HG03039 (cell line): ENCODE measurements around the gene SLC16A3.

Experiments used
- ATAC-seq: cut with Tn5 transposase; IDR thresholded peaks from one replicate; pipeline ENCODE4 v1.9.1; 2021; ENCODE audit warnings: mild to moderate bottlenecking, moderate library complexity; ENCODE audit not compliant: unreplicated experiment

Gene SLC16A3

GRCh38 chr17:82221341-82221902 lies 7.4 kb upstream of the SLC16A3 start:
- ATAC-seq = no peak

DNA sequence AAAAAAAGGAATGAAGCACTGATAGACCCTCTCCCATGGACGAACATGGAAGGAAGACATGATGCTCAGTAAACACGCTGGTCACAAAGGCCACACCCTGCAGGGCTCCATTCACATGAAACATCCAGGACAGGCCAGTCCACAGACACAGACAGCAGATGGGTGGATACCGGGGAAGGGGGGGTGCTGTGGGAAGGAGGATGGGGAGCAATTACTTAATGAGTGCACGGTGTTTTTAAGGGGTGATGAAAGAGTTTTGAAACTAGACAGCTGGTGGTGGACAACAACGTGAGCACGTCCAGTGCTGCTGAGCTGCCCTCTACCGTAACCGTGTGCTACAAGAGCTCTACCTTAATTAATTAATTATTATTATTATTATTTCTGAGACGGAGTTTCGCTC lies 6.0 kb upstream of the SLC16A3 start:
- ATAC-seq = no peak

GRCh38 chr17:82223517-82223916 lies 5.3 kb upstream of the SLC16A3 start:
- no peak for ATAC-seq

- no peak for ATAC-seq
Measured at GRCh38 chr17:82224666-82225065, 4.2 kb upstream of the SLC16A3 start.

DNA sequence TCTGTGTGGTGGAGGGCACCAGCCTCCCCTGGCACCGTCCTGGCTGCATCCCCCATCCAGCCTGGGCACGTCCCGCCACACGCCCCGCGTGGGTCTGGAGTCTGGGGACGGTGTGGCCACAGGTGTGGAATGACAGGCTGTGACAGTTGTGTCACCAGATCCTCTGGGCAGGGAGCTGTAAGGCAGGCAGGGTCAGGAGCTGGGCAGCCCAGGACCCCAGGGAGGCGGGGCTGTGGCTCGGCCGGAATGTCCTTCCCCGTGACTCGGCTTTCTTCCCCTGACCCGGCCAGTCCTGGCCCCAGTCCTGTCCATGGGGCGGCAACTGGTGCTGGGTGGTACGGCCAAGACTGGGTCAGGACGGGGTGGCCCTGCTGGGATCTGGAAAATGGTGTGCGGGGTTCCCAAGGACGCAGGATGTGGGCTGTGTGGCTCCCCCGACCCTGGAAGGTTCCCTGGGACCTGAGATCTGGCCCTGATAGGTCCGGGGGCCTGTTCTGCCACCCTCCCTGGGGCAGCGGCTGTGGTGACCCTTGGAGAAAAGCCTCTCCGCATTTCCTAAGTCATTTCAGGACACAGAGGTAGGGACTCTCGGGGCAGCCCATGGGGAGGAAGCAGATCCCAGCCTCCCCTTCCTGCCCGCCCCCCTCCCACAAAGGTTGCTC lies 3.3 kb upstream of the SLC16A3 start:
- no peak for ATAC-seq

DNA sequence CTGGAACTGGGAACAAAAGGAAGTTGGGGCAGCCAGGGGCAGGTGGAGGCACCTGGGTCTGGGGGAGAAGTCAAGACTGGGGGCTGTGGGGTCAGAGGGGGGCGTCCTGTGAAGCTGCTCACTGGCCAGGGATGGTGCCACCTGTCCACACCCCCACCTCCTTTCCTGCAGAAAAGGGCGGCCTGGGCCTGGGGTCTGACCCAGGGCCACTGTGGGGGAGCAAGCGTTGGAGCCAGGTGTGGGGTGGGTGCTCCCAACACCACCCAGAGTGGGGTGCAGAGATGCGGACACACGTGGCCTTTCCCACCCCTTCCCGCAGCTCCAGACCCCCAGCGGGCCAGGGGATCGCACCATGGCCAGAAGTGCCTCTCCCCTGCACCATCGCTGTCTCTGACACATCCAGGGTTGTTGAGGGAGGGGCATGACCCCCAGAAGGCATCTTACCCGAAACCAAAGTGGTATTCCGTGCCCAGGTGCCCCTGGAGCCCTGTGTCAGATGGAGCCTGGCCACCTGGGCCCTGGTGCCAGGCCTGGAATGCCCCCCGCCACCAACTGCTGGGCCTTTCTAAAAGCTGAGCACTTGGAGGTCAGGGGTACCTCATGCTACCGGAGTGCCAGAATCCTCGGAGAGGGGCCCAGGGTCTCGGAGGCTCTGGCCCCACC lies 2.6 kb upstream of the SLC16A3 start:
- ATAC-seq = no peak

- no peak for ATAC-seq
Measured at GRCh38 chr17:82226809-82227628, 1.8 kb upstream of the SLC16A3 start.

- ATAC-seq = no peak
Measured at GRCh38 chr17:82227629-82228277, 1.1 kb upstream of the SLC16A3 start.

DNA sequence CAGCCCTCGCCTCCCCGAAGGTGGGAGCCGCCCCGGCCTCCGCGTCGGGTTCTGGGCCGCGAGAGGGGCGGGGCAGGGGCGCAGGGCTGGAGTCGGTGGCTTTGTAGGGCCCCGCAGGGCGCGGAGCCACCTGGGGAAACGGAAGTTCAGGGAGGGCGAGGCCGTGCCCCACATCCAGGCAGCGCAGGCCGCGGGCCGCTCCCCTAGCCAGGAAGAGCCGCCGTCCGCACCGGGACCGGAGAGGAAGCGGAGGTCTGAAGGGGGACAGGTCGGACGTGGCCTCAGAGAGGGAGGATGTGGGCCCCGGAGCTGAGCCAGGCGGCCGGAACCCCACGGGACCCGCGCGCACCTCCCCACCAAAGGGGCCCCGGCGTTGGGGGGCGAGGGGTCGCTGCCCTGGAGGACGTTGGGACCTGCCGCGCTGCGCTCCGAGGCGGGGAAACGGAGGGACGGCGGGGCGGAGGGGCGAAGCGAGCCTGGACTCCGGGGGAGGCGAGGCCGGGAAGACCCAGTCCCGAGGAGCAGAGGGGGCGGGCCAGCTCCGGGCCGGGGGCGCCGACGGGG lies 482 bp upstream of the SLC16A3 start:
- ATAC-seq = no peak

DNA sequence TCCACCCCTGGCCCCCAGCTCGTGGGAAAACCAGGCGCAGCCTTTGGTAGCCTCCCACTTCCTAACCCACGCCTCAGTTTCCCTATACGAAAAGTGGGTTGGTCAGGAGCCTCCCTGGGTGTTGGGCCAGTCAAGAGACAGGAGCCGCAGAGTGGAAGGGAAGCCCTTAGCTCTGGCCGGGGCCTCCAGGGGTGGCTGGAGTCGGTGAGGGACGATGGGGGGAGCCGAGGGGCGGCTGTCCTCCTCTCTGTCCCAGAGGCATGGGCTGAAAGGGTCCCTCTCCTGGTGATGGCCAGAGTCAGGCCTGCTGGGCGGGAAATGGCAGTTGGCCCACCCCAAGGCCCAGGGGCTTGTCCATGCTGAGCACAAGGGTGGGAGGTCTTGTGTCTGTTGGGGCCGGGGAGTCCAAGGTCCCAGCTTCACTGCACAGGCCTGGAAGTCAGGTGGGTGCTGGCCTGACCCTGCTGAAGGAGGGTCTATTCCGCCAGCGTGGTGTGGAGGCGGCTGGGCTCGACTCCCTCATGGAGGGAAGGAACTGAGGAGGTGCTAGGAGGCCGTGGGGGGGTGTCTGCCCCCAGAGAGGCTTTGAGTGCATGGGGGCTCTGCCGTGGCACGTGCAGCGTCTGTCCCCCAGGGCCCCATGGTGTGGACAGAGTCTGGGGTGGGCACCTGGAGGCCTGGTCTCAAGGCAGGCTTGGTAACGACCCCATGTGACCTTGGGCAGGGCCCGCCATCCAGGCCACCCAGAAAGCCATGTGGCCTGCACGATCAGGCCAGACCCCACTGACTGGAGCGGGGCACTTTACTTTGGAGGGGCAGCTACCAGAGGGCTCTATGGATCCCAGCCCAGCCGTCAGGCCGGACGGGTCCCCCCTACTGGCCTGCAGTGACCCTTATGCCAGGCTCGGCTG lies 1.1 kb downstream of the SLC16A3 start:
- no peak for ATAC-seq

- no peak for ATAC-seq
Measured at GRCh38 chr17:82230609-82231311, 1.9 kb downstream of the SLC16A3 start.

DNA sequence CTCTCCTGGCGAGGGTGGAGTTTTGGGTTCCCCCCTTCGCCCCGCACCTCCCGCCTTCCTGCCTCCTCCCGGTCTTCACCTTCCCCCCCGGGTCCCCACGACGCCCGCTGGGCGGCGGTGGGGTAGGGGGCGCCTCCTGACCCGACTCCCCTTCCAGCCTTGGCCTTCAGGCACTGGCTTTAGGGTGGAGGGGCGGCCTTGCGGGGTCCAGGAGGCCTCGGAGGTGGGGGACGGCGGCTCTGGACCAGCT lies 2.4 kb downstream of the SLC16A3 start:
- ATAC-seq = no peak

- no peak for ATAC-seq
Measured at GRCh38 chr17:82231562-82232321, 2.9 kb downstream of the SLC16A3 start.

- no peak for ATAC-seq
Measured at GRCh38 chr17:82232322-82232820, 3.5 kb downstream of the SLC16A3 start.

DNA sequence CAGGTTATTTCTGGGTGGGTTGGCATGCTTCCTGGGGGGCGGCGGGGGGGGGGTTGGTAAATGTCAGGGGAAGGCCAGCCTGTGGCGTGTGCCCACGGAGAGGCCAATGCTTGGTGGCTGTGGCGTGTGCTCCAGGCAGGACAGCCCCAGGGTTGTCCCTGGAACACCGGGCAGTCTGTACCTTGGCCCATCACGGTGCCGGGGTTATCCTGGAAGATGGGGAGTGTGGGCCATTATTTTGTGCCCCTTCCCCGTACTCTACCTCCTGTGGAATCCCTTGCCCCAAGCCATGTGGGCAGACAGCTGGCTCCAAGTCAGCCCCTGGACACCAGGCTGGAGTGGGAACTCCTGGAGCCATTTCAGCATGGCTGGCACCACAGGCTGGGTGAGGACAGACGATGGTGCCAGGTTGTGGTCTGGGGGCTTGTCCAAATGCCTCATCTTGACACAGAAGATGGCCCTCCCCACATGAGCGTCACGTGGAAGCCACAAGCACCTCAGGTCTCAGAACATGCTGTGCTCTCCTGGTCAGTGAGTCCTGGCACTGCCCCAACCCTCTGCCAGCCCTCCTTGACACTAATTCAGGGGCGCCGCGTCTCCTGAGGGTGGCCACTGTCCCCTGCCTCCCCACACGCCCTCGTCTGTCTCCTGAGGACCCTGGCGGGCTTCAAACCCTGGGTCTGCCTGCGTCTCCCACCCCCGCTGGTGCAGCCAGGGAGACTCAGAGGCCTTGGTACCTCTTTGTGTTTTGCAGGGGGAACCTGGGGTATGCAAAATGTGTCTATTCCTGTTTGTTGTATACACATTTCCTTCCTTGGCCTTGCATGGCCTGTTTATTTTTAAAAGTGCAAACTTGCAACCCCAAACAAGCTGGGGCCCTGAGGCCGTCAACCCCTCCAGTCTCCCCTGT lies 4.3 kb downstream of the SLC16A3 start:
- ATAC-seq = no peak

- no peak for ATAC-seq
Measured at GRCh38 chr17:82234211-82235055, 5.6 kb downstream of the SLC16A3 start.
